ENCODE data around the gene ZMYND10. TPM values are rescaled to one million over a fixed set of nuclear protein-coding genes. Genes with fewer than 3 reads are reported as not detected.

ZMYND10 gene
- polyA plus RNA-seq, 1 donor (not counting 4 experiments of a cell fraction or from before 2014, with no cell fraction given): 0.21 TPM

- H3K4me2 ChIP-seq (ENCODE audit: control insufficient read depth, extremely low read depth, insufficient read depth, low read depth, low read length): no peak overlapping the region
- peaks cover 32% of the 10 kb centered on the region for H3K4me1 ChIP-seq (ENCODE audit: control insufficient read depth, extremely low read depth, insufficient read depth, low read length)
- no peaks in the 10 kb centered on the region for H3K27me3 ChIP-seq (ENCODE audit: control insufficient read depth, extremely low read depth, insufficient read depth, low read length)
- peaks cover 3% of the 10 kb centered on the region for H3K9me1 ChIP-seq (ENCODE audit: control insufficient read depth, extremely low read depth, insufficient read depth, low read length)
- DNase-seq (ENCODE audit: low read depth, low spot score) (no peak), FAIRE-seq (no peak)
- TF ChIP-seq EZH2 (IDR thresholded peaks at IDR 0.05; ENCODE audit: low read length): no peak
- no peak for TF ChIP-seq CTCF (optimal IDR thresholded peaks at IDR 0.05 in 1 of 3, IDR thresholded peaks at IDR 0.05 in 1 of 3, conservative IDR thresholded peaks at IDR 0.05 in 1 of 3; ENCODE audit: extremely low read depth in 1 of 3, insufficient read depth in 2 of 3, low read length in 3 of 3)
- no peaks in the 10 kb centered on the region for H3K9me3 ChIP-seq (ENCODE audit: control insufficient read depth, low read depth, low read length)
- no peak overlapping the region for H2AFZ ChIP-seq (ENCODE audit: control insufficient read depth, low read length)
- dilution Hi-C loops (cut with MboI; ENCODE audit: extremely low pct_ligation_motif_present, low sequenced_read_pairs): no loop called here
- no peak overlapping the region for H3K4me3 ChIP-seq (ENCODE audit: control insufficient read depth in 2 of 3, extremely low read depth in 1 of 3, insufficient read depth in 2 of 3, low read depth in 1 of 3, low read length in 3 of 3)
- H3K36me3 ChIP-seq (ENCODE audit: control insufficient read depth in 2 of 2, extremely low read depth in 1 of 2, insufficient read depth in 2 of 2, low read length in 2 of 2): peaks cover 21 to 26% of the 10 kb centered on the region in 2 experiments
- H3K79me2 ChIP-seq (ENCODE audit: control insufficient read depth, insufficient read depth, low read length): peaks cover 48% of the 10 kb centered on the region
- H3K9ac ChIP-seq (ENCODE audit: control insufficient read depth, extremely low read depth, insufficient read depth, low read length): no peak overlapping the region
- no peak overlapping the region for H3K27ac ChIP-seq (ENCODE audit: control insufficient read depth, insufficient read depth, low read length)
- no peaks in the 10 kb centered on the region for H4K20me1 ChIP-seq (ENCODE audit: control insufficient read depth, extremely low read depth, insufficient read depth, low read length)
Measured at GRCh38 chr3:50323092-50323600, 22.4 kb downstream of the ZMYND10 start.

- Histone ChIP-seq H3K9ac (ENCODE audit: control insufficient read depth, extremely low read depth, insufficient read depth, low read length) (peak within 1 kb of the TSS; percentile 98), H3K9me3 (ENCODE audit: control insufficient read depth, low read depth, low read length) (no peaks in the 10 kb centered on the region), H3K4me1 (ENCODE audit: control insufficient read depth, extremely low read depth, insufficient read depth, low read length) (peaks cover 38% of the 10 kb centered on the region), H3K79me2 (ENCODE audit: control insufficient read depth, insufficient read depth, low read length) (peaks cover 48% of the 10 kb centered on the region), H2AFZ (ENCODE audit: control insufficient read depth, low read length) (peak within 1 kb of the TSS; percentile 96), H3K4me3 (ENCODE audit: control insufficient read depth in 2 of 3, extremely low read depth in 1 of 3, insufficient read depth in 2 of 3, low read depth in 1 of 3, low read length in 3 of 3) (peak within 1 kb of the TSS; percentile 52 to 89 (median 84)), H4K20me1 (ENCODE audit: control insufficient read depth, extremely low read depth, insufficient read depth, low read length) (no peaks in the 10 kb centered on the region), H3K27me3 (ENCODE audit: control insufficient read depth, extremely low read depth, insufficient read depth, low read length) (no peaks in the 10 kb centered on the region), H3K9me1 (ENCODE audit: control insufficient read depth, extremely low read depth, insufficient read depth, low read length) (peaks cover 3% of the 10 kb centered on the region), H3K36me3 (ENCODE audit: control insufficient read depth in 2 of 2, extremely low read depth in 1 of 2, insufficient read depth in 2 of 2, low read length in 2 of 2) (peaks cover 22 to 31% of the 10 kb centered on the region in 2 experiments), H3K4me2 (ENCODE audit: control insufficient read depth, extremely low read depth, insufficient read depth, low read depth, low read length) (peak within 1 kb of the TSS; percentile 99), H3K27ac (ENCODE audit: control insufficient read depth, insufficient read depth, low read length) (peak within 1 kb of the TSS; percentile 99)
- FAIRE-seq (no peak), DNase-seq (ENCODE audit: low read depth, low spot score) (no peak)
- no peak for TF ChIP-seq EZH2 (IDR thresholded peaks at IDR 0.05; ENCODE audit: low read length)
- no peak for TF ChIP-seq CTCF (optimal IDR thresholded peaks at IDR 0.05 in 1 of 3, IDR thresholded peaks at IDR 0.05 in 1 of 3, conservative IDR thresholded peaks at IDR 0.05 in 1 of 3; ENCODE audit: extremely low read depth in 1 of 3, insufficient read depth in 2 of 3, low read length in 3 of 3)
- dilution Hi-C loops (cut with MboI; ENCODE audit: extremely low pct_ligation_motif_present, low sequenced_read_pairs): no loop called here
Measured at GRCh38 chr3:50322386-50323091, 23.0 kb downstream of the ZMYND10 start, which contains the start of gene HYAL2. HYAL2 (minus strand) TSS chr3:50322745; CDS start chr3:50320489, 2,256 bp downstream.
